HG03060 (cell line): ENCODE results near the gene BTG2.

Source experiments
- ATAC-seq: cut with Tn5 transposase; IDR thresholded peaks from one replicate; pipeline ENCODE4 v1.9.1; 2021; ENCODE audit warnings: low read depth, moderate number of reproducible peaks; ENCODE audit not compliant: unreplicated experiment

The BTG2 gene

GRCh38 chr1:203335503-203335902 is 30.2 kb downstream of the BTG2 start:
- no peak for ATAC-seq

- no peak for ATAC-seq
Observed at GRCh38 chr1:203336097-203336496, 30.8 kb downstream of the BTG2 start.

- ATAC-seq = no peak
Observed at GRCh38 chr1:203338335-203339036, 33.2 kb downstream of the BTG2 start.

- ATAC-seq = no peak
Observed at GRCh38 chr1:203340112-203340790, 34.9 kb downstream of the BTG2 start.

- ATAC-seq = no peak
Observed at GRCh38 chr1:203342192-203342940, 37.0 kb downstream of the BTG2 start.

- no peak for ATAC-seq
Observed at GRCh38 chr1:203343956-203344754, 38.8 kb downstream of the BTG2 start.

GRCh38 chr1:203346060-203346768 is 40.9 kb downstream of the BTG2 start:
- no peak for ATAC-seq

GRCh38 chr1:203346769-203347102 is 41.4 kb downstream of the BTG2 start:
- no peak for ATAC-seq

GRCh38 chr1:203349166-203349565 is 43.8 kb downstream of the BTG2 start:
- no peak for ATAC-seq

GRCh38 chr1:203349773-203350524 is 44.6 kb downstream of the BTG2 start:
- no peak for ATAC-seq

- ATAC-seq = no peak
Observed at GRCh38 chr1:203351037-203351625, 45.8 kb downstream of the BTG2 start, which contains the start of gene FMOD. Gene FMOD (minus strand): TSS chr1:203351122. CDS start chr1:203348270, 2,852 bp downstream.

- ATAC-seq = no peak
Observed at GRCh38 chr1:203353486-203353885, 48.2 kb downstream of the BTG2 start.

- no peak for ATAC-seq
Observed at GRCh38 chr1:203354246-203354645, 48.9 kb downstream of the BTG2 start.

- ATAC-seq = no peak
Observed at GRCh38 chr1:203359010-203359571, 53.8 kb downstream of the BTG2 start.
